GM19397 (cell line): ENCODE data around the gene ZNF644.
A peak's percentile ranks its signal among the peaks of the same experiment; 100 is the strongest.

Source experiments
- ATAC-seq: cut with Tn5 transposase; IDR thresholded peaks from one replicate; pipeline ENCODE4 v1.9.1; 2021; ENCODE audit warnings: mild to moderate bottlenecking, moderate library complexity; ENCODE audit not compliant: unreplicated experiment

The ZNF644 gene

GRCh38 chr1:91022518-91022929 lies 689 bp upstream of the ZNF644 start:
- peak; percentile 4 for ATAC-seq

- peak; percentile 38 for ATAC-seq
Measured at GRCh38 chr1:91020967-91021685, 709 bp downstream of the ZNF644 start.

- ATAC-seq, result no peak
Measured at GRCh38 chr1:91020486-91020885, 1.3 kb downstream of the ZNF644 start.

- ATAC-seq, result no peak
Measured at GRCh38 chr1:91018006-91018405, 3.8 kb downstream of the ZNF644 start.

- no peak for ATAC-seq
Measured at GRCh38 chr1:91015794-91016550, 5.9 kb downstream of the ZNF644 start.

- no peak for ATAC-seq
Measured at GRCh38 chr1:91015358-91015780, 6.5 kb downstream of the ZNF644 start.

GRCh38 chr1:91014475-91014874 lies 7.4 kb downstream of the ZNF644 start:
- no peak for ATAC-seq

GRCh38 chr1:91013302-91013701 lies 8.5 kb downstream of the ZNF644 start:
- ATAC-seq, result no peak

- no peak for ATAC-seq
Measured at GRCh38 chr1:91012196-91012595, 9.6 kb downstream of the ZNF644 start.

- no peak for ATAC-seq
Measured at GRCh38 chr1:91011726-91012125, 10.1 kb downstream of the ZNF644 start.

- no peak for ATAC-seq
Measured at GRCh38 chr1:91007827-91008226, 14.0 kb downstream of the ZNF644 start.

- ATAC-seq, result no peak
Measured at GRCh38 chr1:91007092-91007491, 14.7 kb downstream of the ZNF644 start.

GRCh38 chr1:91006113-91006908 lies 15.5 kb downstream of the ZNF644 start:
- ATAC-seq, result no peak

- ATAC-seq, result no peak
Measured at GRCh38 chr1:91005285-91005684, 16.6 kb downstream of the ZNF644 start.

GRCh38 chr1:91004145-91004544 lies 17.7 kb downstream of the ZNF644 start:
- ATAC-seq, result no peak

- ATAC-seq, result no peak
Measured at GRCh38 chr1:90996742-90997413, 25.0 kb downstream of the ZNF644 start.

- ATAC-seq, result no peak
Measured at GRCh38 chr1:90995311-90995894, 26.4 kb downstream of the ZNF644 start.

- no peak for ATAC-seq
Measured at GRCh38 chr1:90994461-90994860, 27.4 kb downstream of the ZNF644 start.

- ATAC-seq, result no peak
Measured at GRCh38 chr1:90993245-90993644, 28.6 kb downstream of the ZNF644 start.

GRCh38 chr1:90990779-90991178 lies 31.1 kb downstream of the ZNF644 start:
- ATAC-seq, result no peak

GRCh38 chr1:90989990-90990389 lies 31.8 kb downstream of the ZNF644 start:
- ATAC-seq, result no peak
